NAMALWA (cell line): ENCODE measurements around the gene FOXP1.

ENCODE experiments used
- DNase-seq: peaks from one replicate; pipeline ENCODE4 v3.0.0-alpha.2; 2015; ENCODE audit warnings: low spot score

FOXP1 gene

GRCh38 chr3:71398157-71398836 lies 185.2 kb downstream of the FOXP1 start:
- no peak for DNase-seq

GRCh38 chr3:71397726-71398125 lies 185.8 kb downstream of the FOXP1 start:
- no peak for DNase-seq

- DNase-seq: peak; percentile 45
Observed at GRCh38 chr3:71397046-71397445, 186.5 kb downstream of the FOXP1 start.

GRCh38 chr3:71395927-71396695 lies 187.4 kb downstream of the FOXP1 start:
- no peak for DNase-seq

GRCh38 chr3:71395470-71395869 lies 188.1 kb downstream of the FOXP1 start:
- no peak for DNase-seq

GRCh38 chr3:71393745-71394144 lies 189.8 kb downstream of the FOXP1 start:
- DNase-seq: no peak

GRCh38 chr3:71393093-71393492 lies 190.4 kb downstream of the FOXP1 start:
- DNase-seq: no peak

GRCh38 chr3:71392251-71392650 lies 191.3 kb downstream of the FOXP1 start:
- DNase-seq: peak; percentile 67

- DNase-seq: no peak
Observed at GRCh38 chr3:71391361-71391760, 192.2 kb downstream of the FOXP1 start.

GRCh38 chr3:71389911-71390573 lies 193.5 kb downstream of the FOXP1 start:
- DNase-seq: peak; percentile 57

GRCh38 chr3:71389191-71389590 lies 194.3 kb downstream of the FOXP1 start:
- DNase-seq: no peak

- peak; percentile 24 for DNase-seq
Observed at GRCh38 chr3:71388535-71389120, 194.9 kb downstream of the FOXP1 start.

- DNase-seq: no peak
Observed at GRCh38 chr3:71387586-71387985, 195.9 kb downstream of the FOXP1 start.

- no peak for DNase-seq
Observed at GRCh38 chr3:71384837-71385716, 198.5 kb downstream of the FOXP1 start.

- DNase-seq: no peak
Observed at GRCh38 chr3:71384388-71384787, 199.1 kb downstream of the FOXP1 start.

- no peak for DNase-seq
Observed at GRCh38 chr3:71380096-71380495, 203.4 kb downstream of the FOXP1 start.

- DNase-seq: no peak
Observed at GRCh38 chr3:71378509-71378908, 205.0 kb downstream of the FOXP1 start.

- DNase-seq: peak; percentile 38
Observed at GRCh38 chr3:71376911-71377310, 206.6 kb downstream of the FOXP1 start.

- DNase-seq: no peak
Observed at GRCh38 chr3:71376503-71376902, 207.0 kb downstream of the FOXP1 start.

GRCh38 chr3:71374582-71374981 lies 208.9 kb downstream of the FOXP1 start:
- DNase-seq: no peak

GRCh38 chr3:71372911-71373637 lies 210.5 kb downstream of the FOXP1 start:
- no peak for DNase-seq
